Stimulated activated CD4-positive, alpha-beta T cell treated with anti-CD3 and anti-CD28 coated beads, Interleukin-2, amount 100 ng/mL, for 24 hours (primary cell): Measurements from ENCODE around the gene R3HCC1L.
"Not testable (repeated sequence)": the region's sequence is repeated elsewhere in the genome, so short reads cannot be mapped to it uniquely, and the experiment has no call there.

Source experiments
- DNase-seq, 2 donors: peaks; one replicate each; pipeline ENCODE4 v3.0.0-alpha.2; 2020

The R3HCC1L gene

GRCh38 chr10:98182351-98182915 lies 48.0 kb downstream of the R3HCC1L start:
- not testable (repeated sequence) for DNase-seq

- DNase-seq: no peak
Measured at GRCh38 chr10:98186681-98187080, 52.2 kb downstream of the R3HCC1L start.

- DNase-seq: not testable (repeated sequence)
Measured at GRCh38 chr10:98190773-98191172, 56.3 kb downstream of the R3HCC1L start.

- DNase-seq: no peak
Measured at GRCh38 chr10:98193037-98193436, 58.6 kb downstream of the R3HCC1L start.

GRCh38 chr10:98194633-98195032 lies 60.2 kb downstream of the R3HCC1L start:
- no peak for DNase-seq

- DNase-seq: no peak
Measured at GRCh38 chr10:98195120-98195519, 60.7 kb downstream of the R3HCC1L start.

GRCh38 chr10:98196985-98197384 lies 62.5 kb downstream of the R3HCC1L start:
- DNase-seq: no peak

GRCh38 chr10:98201760-98202159 lies 67.3 kb downstream of the R3HCC1L start:
- DNase-seq: no peak

GRCh38 chr10:98202378-98202777 lies 67.9 kb downstream of the R3HCC1L start:
- DNase-seq: no peak

- no peak for DNase-seq
Measured at GRCh38 chr10:98205351-98205750, 70.9 kb downstream of the R3HCC1L start.

- no peak for DNase-seq
Measured at GRCh38 chr10:98208925-98209324, 74.5 kb downstream of the R3HCC1L start.

GRCh38 chr10:98209441-98209840 lies 75.0 kb downstream of the R3HCC1L start:
- DNase-seq: no peak

- DNase-seq: no peak
Measured at GRCh38 chr10:98212196-98212595, 77.7 kb downstream of the R3HCC1L start.

- DNase-seq: no peak
Measured at GRCh38 chr10:98213740-98214139, 79.3 kb downstream of the R3HCC1L start.

GRCh38 chr10:98215373-98215772 lies 80.9 kb downstream of the R3HCC1L start:
- DNase-seq: no peak

GRCh38 chr10:98217801-98218200 lies 83.3 kb downstream of the R3HCC1L start:
- DNase-seq: no peak

GRCh38 chr10:98223874-98224273 lies 89.4 kb downstream of the R3HCC1L start:
- DNase-seq: no peak

- DNase-seq: no peak
Measured at GRCh38 chr10:98224509-98224908, 90.1 kb downstream of the R3HCC1L start.

GRCh38 chr10:98224996-98225395 lies 90.5 kb downstream of the R3HCC1L start:
- no peak for DNase-seq

GRCh38 chr10:98226508-98227144 lies 92.2 kb downstream of the R3HCC1L start:
- DNase-seq: no peak

- not testable (repeated sequence) for DNase-seq
Measured at GRCh38 chr10:98227713-98228112, 93.3 kb downstream of the R3HCC1L start.

- not testable (repeated sequence) for DNase-seq
Measured at GRCh38 chr10:98228266-98228665, 93.8 kb downstream of the R3HCC1L start.

GRCh38 chr10:98231417-98231816 lies 97.0 kb downstream of the R3HCC1L start:
- DNase-seq: no peak

- no peak for DNase-seq
Measured at GRCh38 chr10:98235846-98236245, 101.4 kb downstream of the R3HCC1L start.

- DNase-seq: no peak
Measured at GRCh38 chr10:98236862-98237261, 102.4 kb downstream of the R3HCC1L start.
